ENCODE measurements around the gene TMEM238.

The TMEM238 gene

DNA sequence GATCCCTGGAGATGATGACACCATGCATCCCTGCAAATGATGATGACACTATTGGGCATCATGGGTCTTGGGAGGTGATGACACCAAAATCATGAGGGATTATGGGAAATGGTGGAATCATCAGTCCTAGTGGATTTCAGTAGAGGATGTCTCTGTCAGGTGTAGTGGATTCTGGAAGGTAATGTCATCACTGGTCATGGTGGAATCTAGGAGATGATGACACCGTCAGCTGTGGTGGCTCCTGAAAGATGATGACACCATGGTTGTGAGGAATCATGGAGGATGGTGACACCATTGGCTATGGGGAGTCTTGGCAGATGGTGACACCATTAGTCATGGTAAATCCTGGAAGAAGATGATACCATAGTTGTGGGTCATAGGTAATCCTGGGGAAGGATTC, 47.1 kb upstream of the TMEM238 start:
- no peak overlapping the region for H3K27ac ChIP-seq (replicated peaks)
- TF ChIP-seq, protein P1, sequence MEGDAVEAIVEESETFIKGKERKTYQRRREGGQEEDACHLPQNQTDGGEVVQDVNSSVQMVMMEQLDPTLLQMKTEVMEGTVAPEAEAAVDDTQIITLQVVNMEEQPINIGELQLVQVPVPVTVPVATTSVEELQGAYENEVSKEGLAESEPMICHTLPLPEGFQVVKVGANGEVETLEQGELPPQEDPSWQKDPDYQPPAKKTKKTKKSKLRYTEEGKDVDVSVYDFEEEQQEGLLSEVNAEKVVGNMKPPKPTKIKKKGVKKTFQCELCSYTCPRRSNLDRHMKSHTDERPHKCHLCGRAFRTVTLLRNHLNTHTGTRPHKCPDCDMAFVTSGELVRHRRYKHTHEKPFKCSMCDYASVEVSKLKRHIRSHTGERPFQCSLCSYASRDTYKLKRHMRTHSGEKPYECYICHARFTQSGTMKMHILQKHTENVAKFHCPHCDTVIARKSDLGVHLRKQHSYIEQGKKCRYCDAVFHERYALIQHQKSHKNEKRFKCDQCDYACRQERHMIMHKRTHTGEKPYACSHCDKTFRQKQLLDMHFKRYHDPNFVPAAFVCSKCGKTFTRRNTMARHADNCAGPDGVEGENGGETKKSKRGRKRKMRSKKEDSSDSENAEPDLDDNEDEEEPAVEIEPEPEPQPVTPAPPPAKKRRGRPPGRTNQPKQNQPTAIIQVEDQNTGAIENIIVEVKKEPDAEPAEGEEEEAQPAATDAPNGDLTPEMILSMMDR (IDR thresholded peaks at IDR 0.05; ENCODE audit: insufficient read depth, low read length), result no peak
- TF ChIP-seq POLR2AphosphoS5 (IDR thresholded peaks at IDR 0.05; ENCODE audit: low read depth), result no peak
- no peak for TF ChIP-seq SPI1 (IDR thresholded peaks at IDR 0.05; ENCODE audit: borderline replicate concordance, low read depth)
- TF ChIP-seq GABPA (IDR thresholded peaks at IDR 0.05; ENCODE audit: low read depth), result no peak
- no peak for TF ChIP-seq REST (IDR thresholded peaks at IDR 0.05; ENCODE audit: insufficient replicate concordance, low read depth)
- H3K4me3 ChIP-seq (replicated peaks; ENCODE audit: insufficient read depth, low read length), result no peak overlapping the region
- no peaks in the 10 kb centered on the region for H3K27me3 ChIP-seq (ENCODE audit: insufficient read depth, poor library complexity, severe bottlenecking)
- DNase-seq (ENCODE audit: low read depth in 1 of 2, low spot score in 1 of 2), result no peak

DNA sequence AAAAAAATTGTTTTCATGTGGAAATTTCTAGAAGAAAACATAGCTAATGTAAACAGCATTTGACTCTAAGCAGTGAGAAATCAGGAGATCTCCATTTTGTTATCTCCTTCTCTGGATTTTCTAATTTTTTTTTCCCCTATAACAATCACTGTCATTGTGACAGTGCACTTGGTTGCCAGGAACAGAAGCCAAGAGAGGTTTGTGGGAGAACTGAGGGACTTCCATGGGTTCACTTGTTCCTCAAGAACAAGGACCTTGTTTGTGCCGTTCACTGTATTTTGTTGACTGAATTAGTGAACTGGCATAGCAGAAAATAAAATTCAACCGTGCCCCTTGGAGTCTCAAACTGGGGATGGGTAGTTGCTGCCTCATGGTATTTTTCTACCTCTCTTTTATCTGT, 42.0 kb upstream of the TMEM238 start:
- no peaks in the 10 kb centered on the region for H3K27me3 ChIP-seq (ENCODE audit: insufficient read depth, poor library complexity, severe bottlenecking)
- no peak for TF ChIP-seq SPI1 (IDR thresholded peaks at IDR 0.05; ENCODE audit: borderline replicate concordance, low read depth)
- TF ChIP-seq GABPA (IDR thresholded peaks at IDR 0.05; ENCODE audit: low read depth), result no peak
- TF ChIP-seq POLR2AphosphoS5 (IDR thresholded peaks at IDR 0.05; ENCODE audit: low read depth), result no peak
- TF ChIP-seq REST (IDR thresholded peaks at IDR 0.05; ENCODE audit: insufficient replicate concordance, low read depth), result no peak
- TF ChIP-seq, protein P1 (IDR thresholded peaks at IDR 0.05; ENCODE audit: insufficient read depth, low read length), result no peak
- no peak overlapping the region for H3K27ac ChIP-seq (replicated peaks)
- DNase-seq (ENCODE audit: low read depth in 1 of 2, low spot score in 1 of 2), result no peak
- no peak overlapping the region for H3K4me3 ChIP-seq (replicated peaks; ENCODE audit: insufficient read depth, low read length)

- H3K27me3 ChIP-seq (ENCODE audit: insufficient read depth, poor library complexity, severe bottlenecking), result no peaks in the 10 kb centered on the region
- no peak overlapping the region for H3K4me3 ChIP-seq (replicated peaks; ENCODE audit: insufficient read depth, low read length)
- no peak overlapping the region for H3K27ac ChIP-seq (replicated peaks)
- no peak for DNase-seq (ENCODE audit: low read depth in 1 of 2, low spot score in 1 of 2)
- TF ChIP-seq REST (IDR thresholded peaks at IDR 0.05; ENCODE audit: insufficient replicate concordance, low read depth) (no peak), POLR2AphosphoS5 (IDR thresholded peaks at IDR 0.05; ENCODE audit: low read depth) (no peak), GABPA (IDR thresholded peaks at IDR 0.05; ENCODE audit: low read depth) (no peak), SPI1 (IDR thresholded peaks at IDR 0.05; ENCODE audit: borderline replicate concordance, low read depth) (no peak)
- TF ChIP-seq, protein P1 (IDR thresholded peaks at IDR 0.05; ENCODE audit: insufficient read depth, low read length), result no peak
These were observed 40.4 kb upstream of the TMEM238 start for GRCh38 chr19:55424518-55424917.
